Measurements from ENCODE around the gene KRT13.

KRT13 gene

DNA sequence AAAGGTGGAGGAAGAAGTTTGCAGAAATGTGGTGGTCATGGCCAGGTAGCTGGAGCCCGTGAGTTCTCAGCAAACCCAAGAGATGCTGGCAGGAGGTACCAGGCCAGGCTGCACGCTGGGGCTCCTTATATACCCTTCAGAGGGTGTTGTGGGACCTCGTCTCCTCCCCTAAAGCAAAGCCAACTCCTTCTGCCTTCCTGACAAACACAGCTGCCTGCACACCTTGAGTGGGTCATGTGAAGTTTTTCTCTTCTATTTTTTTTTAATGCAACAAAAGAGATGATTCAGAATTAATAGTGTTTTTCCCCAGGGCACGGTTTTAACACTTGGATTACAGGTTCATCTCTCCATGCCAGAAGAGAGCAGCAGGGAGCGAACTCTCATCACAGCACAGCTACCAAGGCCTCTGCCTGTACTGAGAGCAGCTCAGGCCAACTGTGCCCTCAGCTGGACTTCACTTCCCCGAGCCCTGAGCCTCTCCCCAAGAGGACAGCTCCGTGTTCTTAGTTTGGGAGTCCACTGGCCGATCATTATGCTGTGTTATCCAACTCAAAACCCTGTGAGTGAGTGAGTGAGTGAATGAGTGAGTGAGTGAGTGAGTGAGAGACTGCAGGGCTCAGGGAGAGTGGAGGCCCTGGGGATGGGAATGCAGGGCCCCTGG is 13.5 kb upstream of the KRT13 start, which contains the start of gene KRT15:
Gene KRT15, minus strand, starts transcription at position 102 of the 661 bp plus-strand sequence. Its CDS starts 63 bp downstream, at position 39.
- no peak for DNase-seq

GRCh38 chr17:41518031-41518430 is 12.6 kb upstream of the KRT13 start:
- DNase-seq: no peak

DNA sequence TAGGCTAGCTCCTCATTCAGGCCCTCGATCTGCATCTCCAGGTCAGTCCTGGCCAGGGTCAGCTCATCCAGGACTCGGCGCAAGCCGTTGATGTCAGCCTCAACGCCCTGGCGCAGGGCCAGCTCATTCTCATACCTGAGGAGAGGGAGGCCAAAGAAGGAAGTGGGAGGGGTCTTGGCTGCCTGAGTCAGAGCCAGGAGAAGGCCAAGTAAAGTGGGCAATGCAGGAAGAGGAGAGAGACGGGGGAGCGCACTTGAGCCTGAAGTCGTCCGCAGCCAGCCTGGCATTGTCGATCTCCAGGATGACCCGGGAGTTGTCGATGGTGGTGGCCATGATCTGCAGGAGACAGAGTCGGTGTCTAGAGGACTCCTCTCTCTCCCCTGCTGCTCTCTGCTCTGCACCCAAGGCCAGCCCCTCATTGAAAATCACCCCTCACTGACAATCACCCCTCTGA is 11.4 kb upstream of the KRT13 start:
- DNase-seq: no peak

DNA sequence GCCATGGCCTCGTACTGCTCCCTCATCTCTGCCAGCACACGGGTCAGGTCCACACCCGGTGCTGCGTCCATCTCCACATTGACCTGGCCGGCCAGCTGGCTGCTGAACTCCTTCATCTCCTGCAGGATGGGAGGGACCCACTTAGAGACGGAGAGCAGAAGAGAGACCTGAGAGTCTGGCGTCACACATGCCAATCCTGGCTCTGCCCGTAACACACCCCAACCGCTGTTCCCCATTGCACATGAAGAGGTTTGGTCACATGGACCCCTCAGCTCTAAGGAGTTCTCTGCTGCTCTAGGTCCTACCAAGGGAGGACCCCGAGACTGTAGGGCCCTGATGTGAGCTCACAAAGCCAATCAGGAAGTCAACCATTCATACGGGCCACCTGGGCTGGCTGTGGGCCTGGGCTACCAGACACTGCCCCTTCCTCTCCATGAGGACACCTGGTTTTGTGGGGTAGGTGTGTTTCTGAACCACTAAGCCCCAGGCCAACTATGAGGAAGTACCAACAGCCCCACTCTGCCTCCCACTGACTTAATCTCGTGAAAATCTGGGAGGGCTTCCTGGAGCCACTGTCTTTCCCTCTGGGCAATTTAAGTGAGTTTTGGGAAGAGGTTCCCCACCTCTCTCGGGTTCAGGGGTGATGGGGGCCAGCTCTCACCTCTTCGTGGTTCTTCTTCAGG is 10.9 kb upstream of the KRT13 start:
- no peak for DNase-seq

GRCh38 chr17:41513168-41513547 is 7.7 kb upstream of the KRT13 start:
- no peak for DNase-seq

- DNase-seq: no peak
These were observed 7.2 kb upstream of the KRT13 start for GRCh38 chr17:41512546-41513167.

DNA sequence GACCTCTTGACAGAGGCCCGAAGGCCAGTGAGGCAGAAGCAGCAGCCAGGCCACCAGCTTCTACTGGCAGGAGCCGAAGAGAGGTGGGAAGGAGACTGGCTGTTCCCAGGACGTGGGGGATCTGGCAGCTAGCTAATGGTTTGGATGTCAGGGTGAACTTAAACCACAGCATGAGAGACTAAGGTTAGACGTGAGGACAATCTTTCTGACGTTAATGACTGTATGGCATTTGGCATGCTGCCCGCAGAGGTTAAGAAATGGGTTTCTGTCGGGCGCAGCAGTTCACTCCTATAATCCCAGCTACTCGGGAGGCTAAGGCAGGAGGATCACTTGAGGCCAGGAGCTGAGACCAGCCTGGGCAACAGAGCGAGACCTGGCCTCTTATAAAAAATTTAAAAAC is 6.3 kb upstream of the KRT13 start:
- DNase-seq: no peak

- no peak for DNase-seq
These were observed 5.7 kb upstream of the KRT13 start for GRCh38 chr17:41511116-41511515.

- DNase-seq: no peak
These were observed 5.0 kb upstream of the KRT13 start for GRCh38 chr17:41510251-41511065.

GRCh38 chr17:41507315-41507880 is 2.0 kb upstream of the KRT13 start:
- no peak for DNase-seq

GRCh38 chr17:41505809-41506767 is 676 bp upstream of the KRT13 start:
- DNase-seq: no peak

DNA sequence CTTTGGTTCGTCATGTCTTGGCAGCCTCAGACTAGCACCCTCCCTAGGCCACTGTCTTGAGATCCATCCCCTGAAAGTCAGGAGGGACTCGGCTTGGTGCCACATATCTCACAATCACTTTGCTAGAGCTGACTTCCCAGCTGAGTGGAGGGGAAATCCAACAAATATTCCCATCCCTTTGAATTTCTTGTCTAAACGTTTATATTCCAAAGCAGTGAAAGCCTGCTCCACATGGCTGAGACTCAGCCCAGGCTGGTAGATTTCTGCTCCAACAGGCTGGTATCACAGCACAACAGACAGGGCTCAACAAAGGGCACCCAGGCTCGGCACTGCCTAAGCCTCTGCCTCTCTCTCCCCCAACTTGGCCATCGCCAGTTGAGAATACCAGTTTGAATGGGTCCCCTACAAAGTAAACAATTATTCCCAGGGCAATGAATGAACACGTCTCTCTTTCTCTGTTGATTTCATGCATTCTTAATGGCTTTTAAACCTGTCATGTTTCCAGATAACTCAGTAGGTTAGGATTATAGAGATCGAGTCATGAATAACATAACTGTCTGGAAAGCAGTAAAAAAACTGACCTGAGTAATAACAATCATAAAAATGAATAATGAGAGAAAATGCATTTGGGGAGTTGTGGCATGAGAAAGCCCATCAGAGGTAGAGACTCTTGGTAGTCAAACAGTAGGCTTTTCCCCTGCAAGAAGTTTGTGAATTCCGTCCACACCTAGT is 1.0 kb downstream of the KRT13 start:
- DNase-seq: no peak

DNA sequence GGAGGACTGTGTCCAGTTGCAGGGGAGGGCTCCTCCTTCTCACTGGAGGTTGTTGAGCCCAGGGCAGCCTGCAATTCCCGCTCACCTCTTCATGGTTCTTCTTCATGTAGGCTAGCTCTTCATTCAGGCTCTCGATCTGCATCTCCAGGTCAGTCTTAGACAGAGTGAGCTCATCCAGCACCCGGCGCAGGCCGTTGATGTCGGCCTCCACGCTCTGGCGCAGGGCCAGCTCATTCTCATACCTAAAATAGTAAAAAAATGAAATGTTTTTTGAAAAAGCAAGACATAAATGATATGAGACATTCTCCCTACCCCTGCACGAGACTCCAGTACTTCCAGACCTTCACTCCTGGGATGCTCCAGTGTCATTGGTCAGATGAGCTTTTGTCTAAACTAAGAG is 2.2 kb downstream of the KRT13 start:
- no peak for DNase-seq

- DNase-seq: no peak
These were observed 5.1 kb downstream of the KRT13 start for GRCh38 chr17:41500131-41500911.

DNA sequence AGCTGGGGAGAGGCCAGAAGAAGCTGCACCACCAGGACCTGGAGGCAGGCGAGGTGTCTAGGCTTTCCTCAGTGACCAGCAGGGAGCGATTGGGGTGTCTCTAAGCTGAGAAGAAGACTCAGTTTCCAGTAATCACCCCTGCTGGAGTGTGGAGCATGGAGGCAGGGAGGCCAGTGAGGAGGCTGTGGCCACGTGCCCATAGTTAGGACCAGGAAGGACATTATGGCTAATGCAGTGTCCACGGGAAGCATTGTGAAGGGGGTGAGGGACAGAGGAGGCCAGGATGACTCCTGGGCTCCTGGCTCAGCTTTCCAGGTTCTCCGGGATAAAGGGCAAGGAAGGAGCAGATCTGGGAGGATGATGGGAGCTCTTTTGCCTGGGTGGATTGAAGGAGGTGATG is 5.7 kb downstream of the KRT13 start:
- no peak for DNase-seq

GRCh38 chr17:41498276-41498675 is 7.1 kb downstream of the KRT13 start:
- DNase-seq: no peak

GRCh38 chr17:41496803-41497484 is 8.5 kb downstream of the KRT13 start:
- DNase-seq: peak; percentile 51

DNA sequence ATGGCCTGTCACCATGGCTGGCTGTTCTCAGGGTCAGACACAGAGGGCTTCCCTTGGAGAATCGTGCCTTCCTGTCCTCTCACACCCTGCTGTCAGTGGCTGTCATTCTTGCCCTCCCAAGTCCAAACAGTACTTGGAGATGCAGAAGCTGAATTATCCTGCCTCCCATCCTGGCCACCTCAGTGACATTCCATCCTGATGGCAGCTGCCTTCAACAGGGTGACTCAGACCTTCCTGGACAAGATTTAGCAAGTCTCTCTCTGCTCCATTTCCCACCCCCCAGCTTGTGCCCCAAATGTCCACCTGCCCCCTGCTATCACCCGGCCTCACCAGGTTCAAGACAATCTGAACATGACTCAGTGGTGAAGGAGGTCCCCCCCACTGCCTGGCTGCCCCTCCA is 10.9 kb downstream of the KRT13 start:
- DNase-seq: no peak

DNA sequence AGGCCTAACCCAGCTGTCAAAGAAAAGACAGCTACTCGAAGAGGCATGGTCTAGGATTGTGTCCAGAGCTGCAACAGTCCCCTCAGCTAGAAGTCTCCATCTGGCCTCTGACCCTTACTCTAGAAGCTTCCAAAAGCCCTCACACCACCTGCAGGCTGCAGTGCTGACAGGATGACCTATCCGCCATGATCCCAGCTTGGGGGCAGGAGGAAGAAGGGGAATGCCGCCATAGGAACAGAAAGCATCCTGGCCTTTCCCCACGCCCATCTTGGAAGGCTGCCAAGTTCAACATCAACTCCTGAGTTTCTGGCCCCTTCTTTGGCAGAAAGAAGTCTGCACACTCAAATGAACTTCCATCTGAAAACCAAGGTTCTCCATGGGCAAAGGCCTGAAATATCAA is 12.6 kb downstream of the KRT13 start:
- DNase-seq: no peak

DNA sequence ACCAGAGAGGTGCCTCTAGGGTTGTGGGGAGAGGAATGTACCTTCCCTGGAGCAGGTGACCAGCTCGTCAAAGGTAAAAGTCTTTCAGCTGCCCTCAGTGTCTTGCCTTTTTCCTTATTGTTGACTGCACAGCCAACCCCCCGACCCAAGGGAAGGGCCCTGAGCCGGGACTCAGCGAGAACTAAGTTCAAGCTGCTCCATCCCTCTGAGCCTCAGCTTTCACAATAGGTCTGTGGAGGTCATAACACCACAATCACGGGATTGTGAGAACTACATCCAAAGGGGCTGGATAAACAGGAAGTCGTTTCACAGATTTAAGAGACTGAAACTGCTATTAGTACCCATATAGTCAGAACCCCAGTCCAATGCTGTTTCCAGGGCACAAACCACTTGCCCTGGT is 13.1 kb downstream of the KRT13 start:
- DNase-seq: no peak
